ENCODE data around the gene PDE6A.

GRCh38 chr5:149881874-149882273 is 62.7 kb downstream of the PDE6A start:
- TF ChIP-seq, protein P1, sequence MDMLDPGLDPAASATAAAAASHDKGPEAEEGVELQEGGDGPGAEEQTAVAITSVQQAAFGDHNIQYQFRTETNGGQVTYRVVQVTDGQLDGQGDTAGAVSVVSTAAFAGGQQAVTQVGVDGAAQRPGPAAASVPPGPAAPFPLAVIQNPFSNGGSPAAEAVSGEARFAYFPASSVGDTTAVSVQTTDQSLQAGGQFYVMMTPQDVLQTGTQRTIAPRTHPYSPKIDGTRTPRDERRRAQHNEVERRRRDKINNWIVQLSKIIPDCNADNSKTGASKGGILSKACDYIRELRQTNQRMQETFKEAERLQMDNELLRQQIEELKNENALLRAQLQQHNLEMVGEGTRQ (IDR thresholded peaks at IDR 0.05; ENCODE audit: low read depth, low read length) = no peak
- TF ChIP-seq, protein P1 (CRISPR knock-in tag; IDR thresholded peaks at IDR 0.05; ENCODE audit: borderline replicate concordance) = no peak
- TF ChIP-seq ELF1 (CRISPR knock-in tag; IDR thresholded peaks at IDR 0.05) (no peak), ZNF138 (CRISPR knock-in tag; IDR thresholded peaks at IDR 0.05; ENCODE audit: low read depth) (no peak)
